ENCODE measurements around the gene RAB5IF. TPM values are rescaled to one million over a fixed set of nuclear protein-coding genes. Genes with fewer than 3 reads are reported as not detected.

Gene RAB5IF
- total and polyA plus RNA-seq, 2 of the 13 experiments (the other 11 are each of a cell fraction or from before 2014, with no cell fraction given) = 261 to 305 TPM

DNA sequence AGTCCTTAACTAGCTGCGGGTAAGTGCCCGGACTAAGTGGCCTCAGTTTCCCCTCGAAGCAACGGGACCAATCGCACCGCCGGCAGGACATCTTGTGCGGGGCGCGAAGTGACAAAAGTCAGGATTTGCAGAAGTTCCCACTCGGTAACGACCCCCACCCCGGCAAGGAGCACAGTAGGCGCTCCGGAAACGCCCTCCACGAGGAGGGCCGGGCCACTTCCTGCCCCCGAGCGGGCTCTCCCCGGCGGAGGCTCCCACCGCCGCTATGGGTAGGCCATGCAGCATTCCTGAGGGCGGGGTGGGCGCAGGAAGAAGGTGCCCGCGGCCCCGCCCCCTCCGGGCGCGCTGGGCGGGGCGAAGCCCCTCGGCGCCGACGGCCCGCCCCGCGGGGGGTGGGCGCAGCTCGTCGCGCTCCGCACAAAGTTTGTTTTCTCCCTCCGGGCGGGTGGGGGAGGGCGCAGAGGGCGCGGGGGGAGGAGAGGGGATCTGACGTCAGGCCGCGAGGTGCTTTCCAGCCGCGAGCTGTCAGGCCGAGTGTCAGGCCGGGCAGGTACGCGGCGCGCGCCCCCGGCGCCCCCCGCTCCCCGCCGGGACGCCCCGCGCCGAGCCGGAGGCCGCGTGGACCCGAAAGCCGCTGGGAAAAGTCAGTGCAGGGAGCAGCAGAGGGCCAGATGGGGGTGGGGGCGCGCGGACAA lies 32.3 kb upstream of the RAB5IF start, which contains the start of gene TGIF2 (continued):
- peak; percentile 57; the same call in 1 of the 2 replicates for TF ChIP-seq CREB1 (IDR thresholded peaks at IDR 0.05)
- no peak for TF ChIP-seq CREB1 (CRISPR knock-in tag; IDR thresholded peaks at IDR 0.05)
- 0 out of 2 replicates have a peak, but pooled peaks have one; percentile 19 for TF ChIP-seq NFKBIZ (CRISPR knock-in tag; IDR thresholded peaks at IDR 0.05)
- TF ChIP-seq RCOR2 (CRISPR knock-in tag; IDR thresholded peaks at IDR 0.05) = no peak
- TF ChIP-seq ZFP62 (CRISPR knock-in tag; IDR thresholded peaks at IDR 0.05) = peak; percentile 85; the same call in 1 of the 2 replicates
- peak; percentile 22; the same call in 1 of the 2 replicates for TF ChIP-seq NCOR1 (IDR thresholded peaks at IDR 0.05; ENCODE audit: borderline replicate concordance, low read length)
- peak; percentile 59; the same call in 1 of the 2 replicates for TF ChIP-seq ZNF609 (CRISPR knock-in tag; IDR thresholded peaks at IDR 0.05; ENCODE audit: borderline replicate concordance)
- no peak for TF ChIP-seq HHEX (CRISPR knock-in tag; IDR thresholded peaks at IDR 0.05)
- TF ChIP-seq RARA (CRISPR knock-in tag; IDR thresholded peaks at IDR 0.05) = peak; percentile 63
- peak; percentile 86 for TF ChIP-seq PHF8 (CRISPR knock-in tag; IDR thresholded peaks at IDR 0.05)
- TF ChIP-seq ZNF773 (CRISPR knock-in tag; IDR thresholded peaks at IDR 0.05; ENCODE audit: borderline replicate concordance) = no peak
- TF ChIP-seq FOXP1 (IDR thresholded peaks at IDR 0.05) = no peak
- TF ChIP-seq FOXP1 (CRISPR knock-in tag; IDR thresholded peaks at IDR 0.05) = no peak
- TF ChIP-seq EP300 (IDR thresholded peaks at IDR 0.05; ENCODE audit: low read depth in 2 of 2, low read length in 2 of 2) = peak; percentile 37 to 44
- TF ChIP-seq EP300 (CRISPR knock-in tag; IDR thresholded peaks at IDR 0.05; ENCODE audit: borderline replicate concordance) = peak; percentile 59; the same call in 1 of the 2 replicates
- TF ChIP-seq CCDC6 (CRISPR knock-in tag; IDR thresholded peaks at IDR 0.05) = peak; percentile 89; the same call in 1 of the 2 replicates
- peak; percentile 87; the same call in 1 of the 2 replicates for TF ChIP-seq SNAI1 (CRISPR knock-in tag; IDR thresholded peaks at IDR 0.05; ENCODE audit: borderline replicate concordance)
- TF ChIP-seq CTCF (CRISPR knock-in tag; IDR thresholded peaks at IDR 0.05) = 0 out of 2 replicates have a peak, but pooled peaks have one; percentile 9
- TF ChIP-seq SAFB2 (CRISPR knock-in tag; IDR thresholded peaks at IDR 0.05; ENCODE audit: borderline replicate concordance, low read depth) = peak; percentile 91
- peak; percentile 77; the same call in 1 of the 2 replicates for TF ChIP-seq ZFP41 (CRISPR knock-in tag; IDR thresholded peaks at IDR 0.05; ENCODE audit: borderline replicate concordance)
- peak; percentile 95 for TF ChIP-seq KDM5B (CRISPR knock-in tag; IDR thresholded peaks at IDR 0.05; ENCODE audit: borderline replicate concordance)
- TF ChIP-seq ZNF777 (CRISPR knock-in tag; IDR thresholded peaks at IDR 0.05) = no peak; the same call in 1 of the 2 replicates
- no peak for TF ChIP-seq ZNF660 (CRISPR knock-in tag; IDR thresholded peaks at IDR 0.05; ENCODE audit: borderline replicate concordance, low read depth)
- TF ChIP-seq ATRX (CRISPR knock-in tag; IDR thresholded peaks at IDR 0.05; ENCODE audit: borderline replicate concordance) = no peak
- TF ChIP-seq TOPORS (CRISPR knock-in tag; IDR thresholded peaks at IDR 0.05) = no peak

Data from HepG2 (cell line).